Cerebellar nuclear complex (tissue), 1 donor: ENCODE data around the gene PDCD1LG2.
"Not testable (repeated sequence)": the region's sequence is repeated elsewhere in the genome, so short reads cannot be mapped to it uniquely, and the experiment has no call there.

Experiments
- DNase-seq, 2 experiments: peaks; one replicate each; lab custom pipeline; 2025; lab: John Stamatoyannopoulos, UW

PDCD1LG2 gene

DNA sequence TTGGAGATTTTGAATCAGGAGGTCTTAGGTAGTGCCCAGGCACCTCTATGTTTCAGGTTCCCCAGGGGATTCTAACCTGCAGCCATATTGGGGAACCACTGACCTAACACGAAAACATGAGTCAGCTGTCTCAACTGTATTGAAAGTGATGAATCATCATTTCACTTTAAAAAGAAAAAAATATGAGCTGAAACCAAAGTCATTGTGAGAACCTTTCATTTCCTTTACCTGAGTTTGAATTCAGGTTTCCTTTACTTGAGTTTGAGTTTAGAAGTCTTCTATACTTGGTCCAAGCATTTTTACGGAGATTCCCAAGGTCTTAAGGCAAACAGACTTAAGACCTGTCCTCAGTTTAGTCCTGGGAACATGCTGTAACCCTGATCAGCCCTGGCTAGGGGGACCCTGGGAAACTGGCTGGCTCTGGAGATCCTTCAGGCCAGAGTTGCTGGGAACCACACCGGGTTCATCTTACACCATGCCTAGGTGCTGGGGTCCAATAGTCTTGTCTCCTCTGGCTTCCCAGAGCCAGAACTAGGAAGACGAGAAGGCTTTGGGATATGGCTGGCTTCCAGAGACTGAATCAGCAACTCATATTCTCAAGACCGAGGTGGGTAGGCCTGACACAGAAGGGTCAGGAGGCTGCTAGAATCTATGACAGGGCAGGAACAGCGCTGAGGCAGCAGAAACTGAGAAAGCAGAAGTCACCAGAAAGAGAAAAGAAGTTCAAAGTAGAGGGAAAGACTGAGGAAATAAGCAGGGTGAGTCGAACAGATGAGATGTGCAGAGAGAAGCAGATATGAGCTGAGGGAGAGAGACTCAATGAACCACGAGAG is 16.4 kb upstream of the PDCD1LG2 start:
- no peak for DNase-seq

DNA sequence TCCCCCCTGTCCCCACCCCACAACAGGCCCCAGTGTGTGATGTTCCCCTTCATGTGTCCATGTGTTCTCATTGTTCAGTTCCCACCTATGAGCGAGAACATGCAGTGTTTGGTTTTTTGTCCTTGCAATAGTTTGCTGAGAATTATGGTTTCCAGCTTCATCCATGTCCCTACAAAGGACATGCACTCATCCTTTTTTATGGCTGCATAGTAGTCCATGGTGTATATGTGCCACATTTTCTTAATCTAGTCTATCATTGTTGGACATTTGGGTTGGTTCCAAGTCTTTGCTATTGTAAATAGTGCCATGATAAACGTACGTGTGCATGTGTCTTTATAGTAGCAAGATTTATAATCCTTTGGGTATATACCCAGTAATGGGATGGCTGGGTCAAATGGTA is 15.6 kb upstream of the PDCD1LG2 start:
- DNase-seq: not testable (repeated sequence)

DNA sequence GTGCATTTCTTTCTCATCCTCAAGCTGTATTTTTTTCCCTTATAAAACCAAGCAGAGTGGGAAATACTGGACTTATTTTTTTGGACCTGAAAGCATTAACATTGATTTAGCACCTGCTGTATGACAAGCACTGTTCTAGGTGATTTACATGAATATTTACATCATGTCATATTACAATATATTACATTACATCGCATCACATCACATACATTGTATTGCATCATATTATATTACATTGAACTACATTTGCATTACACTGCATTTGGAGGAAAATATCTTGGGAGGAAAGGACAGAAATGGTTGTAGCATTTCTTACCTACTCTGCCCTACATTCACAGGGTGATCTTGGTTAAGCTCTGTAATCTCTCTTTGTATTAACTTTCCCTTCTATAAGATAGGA is 11.2 kb upstream of the PDCD1LG2 start:
- DNase-seq: no peak

DNA sequence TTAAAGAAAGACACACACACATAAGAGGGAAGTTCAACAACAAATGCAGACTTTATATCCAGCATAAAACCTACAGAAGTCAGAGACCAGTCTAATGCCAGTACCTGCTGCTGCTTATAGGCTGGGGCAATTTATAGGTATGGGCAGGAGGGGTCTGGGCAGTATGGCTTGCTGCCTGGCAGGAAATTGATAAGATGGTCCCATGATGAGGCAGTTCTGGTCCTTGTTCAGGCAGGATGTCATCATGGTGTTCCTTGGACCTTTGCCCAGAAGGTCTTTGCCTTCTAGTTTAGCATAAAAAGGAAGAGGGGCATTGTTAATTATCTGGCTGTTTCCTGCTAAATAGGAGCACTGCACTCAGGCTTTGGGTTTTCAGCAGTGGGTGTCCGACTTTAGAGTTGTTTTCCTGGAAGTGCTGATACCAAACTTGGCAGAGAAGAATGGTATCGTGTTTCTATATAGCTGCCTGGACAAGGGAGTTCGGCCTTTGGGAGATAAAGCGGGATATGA is 10.4 kb upstream of the PDCD1LG2 start:
- no peak for DNase-seq

DNA sequence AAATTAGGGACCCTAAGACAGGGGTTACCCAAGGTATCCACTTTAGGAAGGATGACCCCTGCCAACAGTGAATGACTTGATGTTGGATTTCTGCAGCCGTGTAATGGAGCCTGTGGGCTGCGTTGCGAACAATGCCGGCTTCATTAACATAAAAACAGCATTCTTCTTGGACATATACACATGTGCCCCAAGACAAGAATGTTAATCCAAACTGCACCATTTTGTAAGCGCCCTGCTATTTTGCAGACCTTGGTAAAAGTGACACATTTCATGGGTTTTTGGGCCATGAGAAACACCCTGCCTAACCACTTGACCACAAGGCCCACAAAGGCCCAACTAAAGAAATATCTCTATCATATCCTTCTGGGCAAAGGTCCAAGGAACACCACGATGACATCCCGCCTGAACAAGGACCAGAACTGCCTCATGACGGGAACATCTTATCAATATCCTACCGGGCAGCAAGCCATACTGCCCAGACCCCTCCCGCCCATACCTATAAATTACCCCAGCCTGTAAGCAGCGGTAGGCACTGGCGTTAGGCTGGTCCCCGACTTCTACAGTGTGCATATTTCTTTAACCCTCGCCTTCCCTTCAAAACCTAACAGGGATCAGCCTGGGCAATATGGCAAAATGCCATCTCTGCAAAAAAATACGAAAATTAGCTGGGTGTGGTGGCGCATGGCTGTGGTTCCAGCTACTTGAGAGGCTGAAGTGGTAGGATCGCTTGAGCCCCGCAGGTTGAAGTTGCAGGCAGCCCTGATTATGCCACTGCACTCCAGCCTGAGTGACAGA is 9.7 kb upstream of the PDCD1LG2 start:
- no peak for DNase-seq

DNA sequence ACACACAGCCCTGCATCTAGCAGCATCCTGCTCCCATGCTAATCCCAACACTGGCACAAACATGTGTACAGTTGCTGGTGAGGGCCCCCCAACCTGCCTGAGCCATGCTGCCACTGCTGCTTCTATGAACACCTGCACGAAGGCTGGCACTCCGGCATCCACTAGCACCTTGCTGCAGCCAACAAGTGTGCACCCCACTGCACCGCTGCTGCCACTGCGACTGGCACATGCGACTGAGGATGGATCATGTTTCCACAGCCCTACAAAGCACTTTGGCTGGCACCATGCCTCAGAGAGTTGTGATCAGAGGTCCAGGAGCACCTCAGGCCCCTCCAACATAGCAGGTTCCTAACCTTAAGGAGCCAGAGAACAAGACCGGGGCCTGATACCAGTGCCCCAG is 7.8 kb upstream of the PDCD1LG2 start:
- DNase-seq: no peak

DNA sequence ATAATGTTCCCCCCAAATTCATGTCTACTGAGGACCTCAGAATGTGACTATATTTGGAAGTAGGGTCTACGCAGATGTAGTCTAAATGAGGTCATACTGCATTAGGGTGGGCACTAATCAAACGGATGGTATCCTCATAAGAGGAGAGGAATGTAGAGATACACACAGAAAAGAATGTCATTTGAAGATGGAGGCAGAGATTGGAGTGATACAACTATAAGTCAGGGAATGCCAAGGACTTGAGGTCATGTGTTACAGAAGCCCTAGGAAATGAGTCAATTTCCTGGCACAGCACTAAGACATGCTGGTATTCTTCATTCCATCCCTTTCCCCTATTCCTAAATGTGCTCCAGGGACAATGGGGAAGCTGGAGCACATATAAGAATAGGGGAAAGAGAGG is 758 bp upstream of the PDCD1LG2 start:
- no peak for DNase-seq

DNA sequence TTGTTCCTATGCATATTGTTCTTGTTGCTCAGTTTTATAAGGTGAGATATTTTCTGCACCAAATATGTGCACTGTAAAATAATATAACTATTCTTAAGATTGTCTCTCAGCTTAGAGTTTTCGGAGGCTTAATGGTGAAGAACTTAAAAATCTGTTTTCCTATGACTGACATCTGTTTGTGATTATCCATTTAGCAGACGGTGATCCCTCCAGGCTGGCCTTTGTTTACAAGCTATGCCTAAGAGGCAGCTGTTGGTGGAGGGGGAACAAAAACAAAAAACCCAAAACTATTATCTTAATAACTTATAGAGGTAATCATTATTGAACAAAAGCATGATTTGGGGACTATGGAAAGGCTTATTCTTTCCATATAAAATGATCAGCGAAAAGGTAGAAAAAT is 658 bp downstream of the PDCD1LG2 start:
- no peak for DNase-seq

DNA sequence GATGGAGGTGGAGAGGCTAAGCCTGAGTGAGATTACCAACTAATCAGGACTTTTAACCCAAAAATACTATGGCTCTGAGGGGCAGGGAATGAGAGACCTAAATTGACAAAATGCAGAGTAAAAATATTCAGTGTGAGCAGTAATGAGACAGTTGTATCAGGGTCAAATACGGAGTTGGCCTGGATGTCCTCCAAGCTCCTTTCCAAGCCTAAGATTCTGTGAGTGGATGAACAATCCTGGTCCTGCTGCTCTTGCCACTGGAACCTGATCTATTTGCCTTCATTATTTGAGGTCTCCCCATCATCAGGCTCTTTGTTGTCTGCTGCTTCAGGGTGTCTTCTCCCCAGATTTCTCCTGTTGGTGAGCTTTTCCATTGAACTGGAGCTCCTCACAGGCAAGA is 1.1 kb downstream of the PDCD1LG2 start:
- DNase-seq: no peak

DNA sequence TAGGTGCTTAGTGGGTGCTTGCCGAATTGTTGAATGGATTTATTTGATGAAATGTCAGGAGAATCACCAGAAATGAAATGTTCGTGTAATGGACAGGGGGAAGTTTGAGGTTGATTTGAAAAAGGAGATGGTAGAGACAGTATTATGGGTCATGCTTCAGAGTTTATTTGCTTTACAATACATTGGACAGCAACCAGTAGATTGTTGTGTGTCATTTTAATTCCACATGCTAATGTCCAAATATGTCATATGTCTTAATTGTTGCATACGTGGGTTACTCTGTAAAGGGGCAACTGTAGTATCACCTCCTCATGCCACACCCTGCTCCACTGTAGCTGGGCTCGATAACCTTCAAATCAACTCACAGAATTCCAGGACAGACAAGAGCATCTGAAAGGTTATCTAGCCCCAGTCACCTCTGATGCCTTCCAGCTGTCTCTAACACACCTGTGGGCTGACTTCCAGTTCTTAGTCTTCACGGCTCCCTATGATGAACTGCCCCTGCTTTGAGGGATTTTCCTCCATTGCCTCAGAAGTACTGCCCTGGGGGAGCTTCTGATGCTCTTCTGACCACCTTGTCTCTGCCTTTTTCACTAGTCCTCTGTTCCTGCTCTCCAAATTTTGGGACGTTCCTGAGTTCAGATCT is 1.7 kb downstream of the PDCD1LG2 start:
- no peak for DNase-seq

DNA sequence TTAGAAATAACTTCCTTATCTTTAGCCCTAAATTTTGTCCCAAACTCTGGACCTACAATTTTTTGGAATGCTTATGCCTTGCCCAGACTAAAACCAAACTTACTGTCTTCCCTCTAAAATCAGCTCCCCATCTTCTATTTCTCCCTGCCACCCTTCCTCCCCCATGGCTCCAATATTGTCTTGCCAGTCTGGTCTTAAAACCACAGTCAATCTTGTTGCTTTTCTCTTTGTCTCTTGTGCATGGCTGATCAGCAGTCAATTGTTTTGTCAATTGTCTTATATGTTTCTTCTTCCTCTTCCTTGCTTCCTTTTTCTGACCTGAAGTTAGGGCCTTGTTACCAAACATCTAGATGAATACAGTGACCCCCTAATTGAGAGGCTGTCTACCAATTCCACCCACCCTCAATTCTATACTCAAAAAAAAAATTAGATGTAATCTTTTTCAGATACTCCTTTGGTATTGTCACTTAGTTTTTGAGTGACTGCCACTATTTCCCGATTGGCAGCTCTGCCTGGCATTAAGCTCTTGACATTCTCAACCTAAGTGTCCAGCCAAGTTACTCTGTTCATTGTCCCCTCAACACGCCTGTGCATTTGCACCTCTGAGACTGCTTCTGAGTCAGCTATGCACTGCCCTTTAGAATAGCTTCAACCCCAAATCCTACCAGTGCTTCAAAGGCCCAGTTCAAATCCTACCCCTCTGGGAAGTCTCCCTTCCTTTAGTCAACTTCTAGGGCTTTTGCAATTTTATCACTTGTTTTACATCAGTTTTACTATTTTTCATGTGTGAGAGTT is 2.5 kb downstream of the PDCD1LG2 start:
- DNase-seq: no peak

DNA sequence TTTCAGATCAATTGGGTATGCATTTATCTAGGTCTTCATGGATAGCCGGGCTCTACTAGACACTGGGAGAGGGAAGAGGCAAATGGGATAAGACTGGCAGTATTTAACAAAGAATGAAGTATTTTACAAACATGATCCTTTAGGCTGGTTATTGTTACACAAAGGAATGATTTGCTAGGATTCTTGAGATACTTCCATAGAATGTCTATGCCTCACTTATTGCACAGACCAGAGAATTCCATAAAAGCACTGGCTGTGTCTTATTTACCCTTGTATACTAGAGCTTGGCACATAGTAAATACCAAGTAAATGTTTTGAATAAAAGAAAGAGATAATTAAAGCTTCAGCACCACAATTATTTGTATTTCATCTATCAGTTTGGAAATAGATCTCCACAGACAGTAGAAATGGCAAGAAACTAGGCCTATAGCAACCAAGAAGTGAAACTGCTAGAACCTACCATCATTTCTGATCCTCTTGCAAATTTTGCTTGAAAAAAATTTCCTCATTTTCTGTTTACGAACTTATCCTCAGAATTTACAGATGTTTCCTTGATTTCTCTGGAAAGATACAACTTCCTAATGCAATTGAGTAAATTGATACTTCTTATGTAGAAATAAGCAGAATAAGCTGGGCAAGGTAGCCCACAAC is 3.8 kb downstream of the PDCD1LG2 start:
- no peak for DNase-seq

DNA sequence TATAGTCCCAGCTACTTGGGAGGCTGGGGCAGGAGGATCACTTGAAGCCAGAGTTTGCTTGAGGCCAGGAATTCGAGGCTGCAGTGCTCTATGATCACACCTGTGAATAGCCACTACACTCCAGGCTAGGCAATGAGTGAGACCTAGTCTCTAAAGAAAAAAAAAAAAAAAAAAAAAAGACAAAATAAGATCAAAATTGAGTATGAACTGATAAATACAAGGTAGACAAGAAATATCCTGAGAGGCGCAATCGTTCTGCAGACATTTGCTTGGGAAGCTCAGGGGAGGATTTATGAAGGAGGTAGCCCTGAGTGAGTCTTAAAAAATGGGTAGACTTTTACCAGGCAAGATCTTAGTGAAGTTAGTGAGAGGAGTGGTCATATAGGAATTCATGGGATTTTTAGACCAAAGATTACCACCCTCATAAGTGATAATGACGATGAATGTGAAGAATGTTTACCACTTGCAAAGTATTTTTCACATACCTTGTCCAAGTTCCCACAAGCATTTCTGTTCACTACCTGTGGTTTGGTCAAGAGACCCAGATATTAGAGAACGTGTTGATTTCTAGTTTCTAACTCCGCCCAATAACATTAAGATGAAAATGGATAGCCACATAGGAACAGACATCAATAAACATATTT is 4.4 kb downstream of the PDCD1LG2 start:
- DNase-seq: no peak

DNA sequence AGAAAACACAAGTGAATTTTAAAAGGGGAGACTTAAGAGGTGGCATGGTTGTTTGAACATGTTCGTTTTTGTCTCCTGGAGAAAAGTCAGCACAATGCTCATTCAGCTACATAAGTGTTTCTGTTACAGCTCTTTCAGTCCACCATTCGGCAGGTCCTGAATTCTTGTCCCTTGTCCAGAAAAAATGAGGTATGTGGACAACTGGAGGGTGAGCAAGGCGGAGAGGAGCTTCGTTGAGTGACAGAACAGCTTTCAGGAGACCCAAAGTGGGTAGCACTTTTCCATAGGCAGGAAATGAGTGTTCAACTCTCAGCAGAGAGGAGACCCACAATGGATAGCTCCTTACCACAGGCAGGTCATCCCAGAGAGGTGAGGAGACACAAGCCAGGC is 4.9 kb downstream of the PDCD1LG2 start:
- DNase-seq: no peak

DNA sequence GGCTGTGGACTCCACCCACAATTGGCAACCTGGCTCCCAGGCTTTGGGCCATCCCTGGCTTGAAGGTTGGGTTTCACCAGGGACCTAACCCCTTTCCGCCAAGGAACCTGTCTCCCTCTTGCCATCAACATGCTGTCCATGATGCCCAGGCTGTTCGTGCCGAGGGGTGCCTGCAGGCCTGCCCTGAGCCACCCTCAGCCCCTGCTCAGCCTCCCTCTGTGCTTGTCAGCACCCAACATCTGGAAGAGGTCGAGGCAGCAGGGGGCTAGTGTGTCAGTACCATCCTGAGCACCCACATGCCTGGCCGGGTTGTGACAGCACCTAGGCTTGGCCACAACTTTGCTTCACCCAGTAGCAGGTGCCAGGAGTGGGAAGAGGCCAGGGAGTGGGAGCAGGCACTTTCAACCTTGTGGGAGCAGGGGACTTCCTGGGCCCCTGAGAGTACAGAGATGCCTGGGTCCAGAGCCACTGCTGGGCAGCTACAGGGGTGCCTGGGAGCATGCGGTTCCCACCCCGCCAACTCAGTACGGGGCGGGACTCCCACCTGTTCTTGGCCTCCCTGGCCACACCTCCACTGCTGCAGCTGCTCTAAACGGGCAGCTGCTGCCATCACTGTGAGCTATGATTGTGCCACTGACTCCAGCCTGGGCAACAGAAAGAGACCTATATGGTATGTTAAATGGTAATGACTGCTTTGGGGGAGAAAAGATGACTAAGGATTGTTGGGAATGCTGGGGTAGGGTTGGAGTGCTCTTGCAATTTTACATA is 6.3 kb downstream of the PDCD1LG2 start:
- no peak for DNase-seq

DNA sequence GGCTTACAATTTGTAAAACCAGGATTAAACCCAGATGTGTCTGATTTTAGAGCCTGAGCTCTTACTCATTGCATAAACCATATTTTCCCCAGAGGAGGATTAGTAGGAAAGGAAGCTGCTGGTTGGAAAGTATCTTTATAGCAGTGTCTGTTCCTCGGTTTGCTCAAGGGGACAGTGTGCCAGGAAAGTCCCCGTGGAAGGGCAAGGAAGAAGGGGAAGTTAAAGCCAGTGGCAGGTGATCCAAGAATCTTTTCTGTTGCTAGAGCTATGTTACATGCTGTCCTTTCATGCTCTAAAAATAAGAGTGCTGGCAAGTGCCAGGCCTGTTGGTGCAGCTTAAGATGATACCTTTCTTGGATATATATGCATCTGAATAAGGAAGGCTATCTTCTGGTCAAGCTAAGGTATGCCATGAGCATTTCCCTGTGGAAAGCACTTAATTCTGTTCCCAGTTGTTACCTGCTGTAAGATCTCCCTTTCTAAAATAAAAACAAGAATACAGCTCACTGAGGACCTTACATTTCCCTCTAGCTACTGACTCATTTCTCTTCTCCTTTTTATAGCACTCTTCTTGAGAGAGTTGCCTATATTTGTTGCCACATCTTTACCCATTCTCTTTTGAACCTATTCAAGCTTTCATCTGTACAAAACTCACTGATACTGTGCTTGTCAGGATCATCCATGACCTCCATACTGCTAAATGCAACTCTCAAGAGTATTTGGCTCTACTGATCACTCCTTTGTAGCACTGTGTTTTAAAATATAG is 8.0 kb downstream of the PDCD1LG2 start:
- DNase-seq: no peak

DNA sequence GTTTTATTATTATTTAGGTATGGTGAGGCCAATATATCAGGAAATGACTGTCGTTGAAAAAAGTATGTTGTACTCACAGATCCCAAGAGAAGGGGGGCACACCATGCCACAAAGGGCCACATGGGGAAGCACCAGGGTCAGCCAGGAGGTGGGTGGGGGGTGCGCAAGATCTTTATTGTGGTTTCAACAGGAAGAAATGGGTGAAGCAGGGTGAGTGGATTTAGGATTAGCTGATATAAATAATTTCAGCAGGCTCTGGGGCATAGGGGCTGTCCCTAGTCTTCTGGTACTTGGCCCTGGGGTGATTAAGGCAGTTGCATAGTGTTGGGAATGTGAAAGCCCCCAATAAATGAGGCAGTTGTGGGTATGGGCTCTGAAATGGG is 8.6 kb downstream of the PDCD1LG2 start:
- DNase-seq: no peak

DNA sequence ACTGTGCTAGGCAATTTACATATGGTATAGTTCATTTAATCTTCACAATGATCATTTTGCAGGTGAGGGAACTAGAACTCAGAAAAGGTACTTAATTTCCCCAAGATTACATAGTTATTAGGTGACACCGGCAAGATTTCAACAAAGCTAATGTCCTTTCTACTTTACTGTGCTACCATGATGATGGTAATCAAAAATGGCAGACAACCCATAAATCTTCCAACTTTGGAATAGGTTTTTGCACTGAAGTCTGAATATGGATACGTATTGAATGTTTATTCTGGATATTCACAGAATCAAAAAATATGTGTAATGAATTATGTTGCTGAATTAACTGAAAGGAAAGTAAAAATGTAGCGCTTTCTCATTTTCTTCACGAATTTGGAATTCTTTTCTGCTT is 13.8 kb downstream of the PDCD1LG2 start:
- DNase-seq: no peak

DNA sequence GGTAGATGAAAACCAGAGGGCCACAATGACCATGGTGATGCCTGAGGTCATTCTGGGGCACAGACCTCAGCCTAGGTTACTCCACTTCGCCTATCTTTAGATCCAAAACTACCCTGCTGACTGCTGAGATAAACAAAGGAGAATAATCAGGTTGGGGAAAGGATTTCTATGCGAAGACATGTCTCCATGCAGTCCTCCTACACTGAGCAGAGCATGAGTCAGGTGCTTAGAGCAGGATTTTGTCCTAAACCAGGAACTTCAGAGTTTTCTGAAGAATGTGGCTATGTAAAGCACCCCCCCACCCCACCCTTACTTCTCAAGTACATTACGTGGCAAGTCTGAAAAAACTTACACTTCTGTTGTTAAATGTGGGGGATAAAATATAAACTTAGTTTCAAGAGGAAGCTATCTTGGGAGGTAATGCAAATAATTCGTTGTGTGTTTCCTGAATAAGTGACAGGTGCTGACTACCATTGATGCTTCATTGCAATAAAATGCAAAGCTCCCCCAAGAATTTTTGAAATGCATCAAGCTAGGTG is 19.4 kb downstream of the PDCD1LG2 start:
- no peak for DNase-seq
